ENCODE measurements around the gene ZNF135.
A peak's percentile ranks its signal among the peaks of the same experiment; 100 is the strongest.

ZNF135 gene

DNA sequence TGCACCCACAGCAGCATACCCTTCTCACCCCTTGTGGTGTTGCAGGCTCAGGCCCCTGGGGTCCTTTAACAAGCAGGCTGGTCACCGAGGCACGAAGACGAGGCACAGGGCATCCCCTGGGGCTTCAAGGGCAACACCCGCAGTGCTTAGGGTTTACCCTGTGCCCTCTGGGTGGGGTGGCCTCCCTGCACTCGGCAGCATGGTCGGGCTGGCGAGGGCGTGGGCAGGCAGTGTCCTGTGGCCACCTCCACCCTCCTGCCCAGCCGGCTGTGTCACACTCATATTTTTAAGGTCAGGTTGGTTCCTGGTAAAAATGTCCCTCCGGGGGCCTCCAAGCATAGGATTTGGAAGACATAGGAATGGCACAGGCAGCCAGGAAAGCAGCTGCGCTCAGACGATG, 11.4 kb upstream of the ZNF135 start:
- H3K27me3 ChIP-seq (ENCODE audit: control insufficient read depth in 1 of 2, insufficient read depth in 2 of 2, low read length in 2 of 2), result peaks cover 0 to 2% of the 10 kb centered on the region in 2 donors
- no peak overlapping the region for H3K9ac ChIP-seq (ENCODE audit: low read length in 2 of 2)
- no peaks in the 10 kb centered on the region for H3K36me3 ChIP-seq (ENCODE audit: control insufficient read depth in 2 of 2, insufficient read depth in 2 of 2, low read length in 2 of 2)
- H3K4me3 ChIP-seq (ENCODE audit: low read length in 2 of 2), result no peak overlapping the region
- no peaks in the 10 kb centered on the region for H3K4me1 ChIP-seq (ENCODE audit: control insufficient read depth, insufficient read depth, low read length)
- H3K9me3 ChIP-seq (ENCODE audit: control insufficient read depth in 2 of 2, low read length in 2 of 2), result peaks cover 3 to 56% of the 10 kb centered on the region in 2 donors
- H3K27ac ChIP-seq (ENCODE audit: low read length), result no peak overlapping the region

- peaks cover 3 to 32% of the 10 kb centered on the region in 2 donors for H3K9me3 ChIP-seq (ENCODE audit: control insufficient read depth in 2 of 2, low read length in 2 of 2)
- H3K4me3 ChIP-seq (ENCODE audit: low read length in 2 of 2), result no peak overlapping the region
- H3K36me3 ChIP-seq (ENCODE audit: control insufficient read depth in 2 of 2, insufficient read depth in 2 of 2, low read length in 2 of 2), result no peaks in the 10 kb centered on the region
- H3K27me3 ChIP-seq (ENCODE audit: control insufficient read depth in 1 of 2, insufficient read depth in 2 of 2, low read length in 2 of 2), result no peaks in the 10 kb centered on the region
- no peak overlapping the region for H3K27ac ChIP-seq (ENCODE audit: low read length)
- H3K4me1 ChIP-seq (ENCODE audit: control insufficient read depth, insufficient read depth, low read length), result peaks cover 5% of the 10 kb centered on the region
- no peak overlapping the region for H3K9ac ChIP-seq (ENCODE audit: low read length in 2 of 2)
Observed at GRCh38 chr19:58052256-58052655, 6.8 kb upstream of the ZNF135 start.

GRCh38 chr19:58053480-58054156, 5.5 kb upstream of the ZNF135 start:
- no peak overlapping the region for H3K4me3 ChIP-seq (ENCODE audit: low read length in 2 of 2)
- H3K27ac ChIP-seq (ENCODE audit: low read length), result no peak overlapping the region
- no peaks in the 10 kb centered on the region for H3K36me3 ChIP-seq (ENCODE audit: control insufficient read depth in 2 of 2, insufficient read depth in 2 of 2, low read length in 2 of 2)
- peaks cover 5% of the 10 kb centered on the region for H3K4me1 ChIP-seq (ENCODE audit: control insufficient read depth, insufficient read depth, low read length)
- H3K27me3 ChIP-seq (ENCODE audit: control insufficient read depth in 1 of 2, insufficient read depth in 2 of 2, low read length in 2 of 2), result no peaks in the 10 kb centered on the region
- peaks cover 6 to 25% of the 10 kb centered on the region in 2 donors for H3K9me3 ChIP-seq (ENCODE audit: control insufficient read depth in 2 of 2, low read length in 2 of 2)
- H3K9ac ChIP-seq (ENCODE audit: low read length in 2 of 2), result no peak overlapping the region

DNA sequence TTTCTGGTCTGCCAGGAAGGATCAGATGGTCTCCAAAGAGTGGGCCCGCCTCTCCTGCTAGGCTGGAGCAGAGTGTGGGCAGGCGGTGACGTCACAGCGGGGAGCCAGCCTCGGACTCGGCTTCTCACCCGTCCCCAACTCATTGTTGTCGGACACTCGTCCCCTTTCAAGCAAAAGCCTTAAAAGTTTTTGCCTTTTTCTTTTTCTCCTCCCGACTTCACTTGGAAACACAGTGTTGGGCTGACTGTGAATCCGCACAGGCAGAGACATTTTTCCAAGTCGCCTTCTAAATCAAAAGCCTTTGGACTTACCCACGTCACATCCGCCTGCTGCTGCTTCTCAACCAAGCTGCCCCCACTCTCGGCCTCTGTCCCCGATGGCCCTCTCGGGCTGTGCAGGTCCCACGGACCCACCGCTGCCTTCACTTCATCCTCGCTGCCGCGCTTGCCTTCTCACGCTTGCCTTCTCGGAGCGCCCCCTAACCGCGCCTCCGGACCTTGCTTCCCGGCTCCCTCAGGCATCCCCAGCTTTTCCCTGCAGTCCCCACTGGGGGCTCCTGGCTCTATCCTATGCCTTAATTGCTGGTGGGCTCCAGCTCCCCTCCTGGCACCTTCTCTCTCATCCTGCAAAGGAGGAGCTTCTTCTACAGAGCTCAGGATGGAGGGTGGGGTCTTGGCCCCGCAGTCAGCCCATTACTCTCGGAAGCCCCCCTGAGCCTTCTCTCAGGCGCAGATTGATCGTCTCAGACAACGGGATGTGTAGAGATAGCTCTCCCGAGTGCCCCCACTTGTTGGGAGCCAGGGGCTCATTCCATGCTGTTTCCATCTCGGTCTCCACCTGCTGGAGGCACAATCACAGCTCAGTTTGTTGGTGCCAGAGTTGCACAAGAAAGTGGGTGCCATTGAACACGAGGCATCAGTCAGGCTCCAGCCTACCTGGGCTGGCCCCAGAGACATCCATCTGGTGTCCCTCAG, 3.9 kb upstream of the ZNF135 start:
- H3K27ac ChIP-seq (ENCODE audit: low read length), result peak overlapping the region; percentile 41
- H3K9me3 ChIP-seq (ENCODE audit: control insufficient read depth in 2 of 2, low read length in 2 of 2), result peaks cover 3 to 13% of the 10 kb centered on the region in 2 donors
- peak overlapping the region in 1 of 2 donors; percentile 62 for H3K9ac ChIP-seq (ENCODE audit: low read length in 2 of 2)
- H3K4me3 ChIP-seq (ENCODE audit: low read length in 2 of 2), result peak overlapping the region; percentile 41 to 69
- peaks cover 16% of the 10 kb centered on the region for H3K4me1 ChIP-seq (ENCODE audit: control insufficient read depth, insufficient read depth, low read length)
- no peaks in the 10 kb centered on the region for H3K27me3 ChIP-seq (ENCODE audit: control insufficient read depth in 1 of 2, insufficient read depth in 2 of 2, low read length in 2 of 2)
- no peaks in the 10 kb centered on the region for H3K36me3 ChIP-seq (ENCODE audit: control insufficient read depth in 2 of 2, insufficient read depth in 2 of 2, low read length in 2 of 2)

- Histone ChIP-seq H3K36me3 (ENCODE audit: control insufficient read depth in 2 of 2, insufficient read depth in 2 of 2, low read length in 2 of 2) (no peaks in the 10 kb centered on the region), H3K9ac (ENCODE audit: low read length in 2 of 2) (no peak overlapping the region), H3K27ac (ENCODE audit: low read length) (no peak overlapping the region), H3K4me3 (ENCODE audit: low read length in 2 of 2) (no peak overlapping the region), H3K4me1 (ENCODE audit: control insufficient read depth, insufficient read depth, low read length) (peaks cover 16% of the 10 kb centered on the region), H3K9me3 (ENCODE audit: control insufficient read depth in 2 of 2, low read length in 2 of 2) (peaks cover 3 to 14% of the 10 kb centered on the region in 2 donors), H3K27me3 (ENCODE audit: control insufficient read depth in 1 of 2, insufficient read depth in 2 of 2, low read length in 2 of 2) (no peaks in the 10 kb centered on the region)
Observed at GRCh38 chr19:58056261-58056660, 2.8 kb upstream of the ZNF135 start.

DNA sequence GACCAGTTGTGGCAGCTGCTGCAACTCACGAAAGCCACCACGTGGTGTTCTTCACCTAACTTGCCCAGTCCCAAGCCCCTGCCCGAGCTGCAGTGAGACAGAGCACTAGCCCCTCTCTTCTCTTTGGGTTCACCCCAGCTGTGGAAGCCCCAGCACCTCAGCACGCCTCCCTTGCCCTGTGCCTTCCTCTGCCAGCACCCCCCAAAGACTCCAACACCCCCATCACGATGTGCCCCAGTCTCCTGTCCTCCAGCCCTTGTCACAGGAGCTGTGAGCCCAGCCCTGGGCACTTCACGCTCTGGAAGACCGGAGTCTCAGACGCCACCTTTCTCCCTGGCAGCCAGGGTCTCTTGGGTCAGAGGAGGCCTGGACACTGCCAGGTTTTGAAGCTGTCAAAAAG, 2.2 kb upstream of the ZNF135 start:
- H3K27ac ChIP-seq (ENCODE audit: low read length), result no peak overlapping the region
- no peaks in the 10 kb centered on the region for H3K27me3 ChIP-seq (ENCODE audit: control insufficient read depth in 1 of 2, insufficient read depth in 2 of 2, low read length in 2 of 2)
- peaks cover 4 to 16% of the 10 kb centered on the region in 2 donors for H3K9me3 ChIP-seq (ENCODE audit: control insufficient read depth in 2 of 2, low read length in 2 of 2)
- H3K4me3 ChIP-seq (ENCODE audit: low read length in 2 of 2), result no peak overlapping the region
- H3K9ac ChIP-seq (ENCODE audit: low read length in 2 of 2), result no peak overlapping the region
- H3K4me1 ChIP-seq (ENCODE audit: control insufficient read depth, insufficient read depth, low read length), result peaks cover 16% of the 10 kb centered on the region
- peaks cover 0 to 2% of the 10 kb centered on the region in 2 donors for H3K36me3 ChIP-seq (ENCODE audit: control insufficient read depth in 2 of 2, insufficient read depth in 2 of 2, low read length in 2 of 2)

- Histone ChIP-seq H3K4me1 (ENCODE audit: control insufficient read depth, insufficient read depth, low read length) (peaks cover 16% of the 10 kb centered on the region), H3K36me3 (ENCODE audit: control insufficient read depth in 2 of 2, insufficient read depth in 2 of 2, low read length in 2 of 2) (peaks cover 0 to 3% of the 10 kb centered on the region in 2 donors), H3K27ac (ENCODE audit: low read length) (peak overlapping the region; percentile 88), H3K9ac (ENCODE audit: low read length in 2 of 2) (peak overlapping the region; percentile 73 to 79), H3K4me3 (ENCODE audit: low read length in 2 of 2) (peak overlapping the region; percentile 58 to 79), H3K9me3 (ENCODE audit: control insufficient read depth in 2 of 2, low read length in 2 of 2) (peaks cover 7 to 16% of the 10 kb centered on the region in 2 donors), H3K27me3 (ENCODE audit: control insufficient read depth in 1 of 2, insufficient read depth in 2 of 2, low read length in 2 of 2) (no peaks in the 10 kb centered on the region)
Observed at GRCh38 chr19:58058467-58058866, 615 bp upstream of the ZNF135 start.

- Histone ChIP-seq H3K27me3 (ENCODE audit: control insufficient read depth in 1 of 2, insufficient read depth in 2 of 2, low read length in 2 of 2) (no peaks in the 10 kb centered on the region), H3K4me1 (ENCODE audit: control insufficient read depth, insufficient read depth, low read length) (peaks cover 16% of the 10 kb centered on the region), H3K4me3 (ENCODE audit: low read length in 2 of 2) (peak overlapping the region; percentile 63 to 79), H3K36me3 (ENCODE audit: control insufficient read depth in 2 of 2, insufficient read depth in 2 of 2, low read length in 2 of 2) (peaks cover 5 to 6% of the 10 kb centered on the region in 2 donors), H3K9me3 (ENCODE audit: control insufficient read depth in 2 of 2, low read length in 2 of 2) (peaks cover 9 to 16% of the 10 kb centered on the region in 2 donors), H3K9ac (ENCODE audit: low read length in 2 of 2) (peak overlapping the region; percentile 79 to 86), H3K27ac (ENCODE audit: low read length) (peak overlapping the region; percentile 88)
Observed at GRCh38 chr19:58059671-58060078, 593 bp downstream of the ZNF135 start.

- Histone ChIP-seq H3K9ac (ENCODE audit: low read length in 2 of 2) (no peak overlapping the region), H3K4me3 (ENCODE audit: low read length in 2 of 2) (peak overlapping the region; percentile 63 to 79), H3K36me3 (ENCODE audit: control insufficient read depth in 2 of 2, insufficient read depth in 2 of 2, low read length in 2 of 2) (peaks cover 5 to 12% of the 10 kb centered on the region in 2 donors), H3K27ac (ENCODE audit: low read length) (no peak overlapping the region), H3K27me3 (ENCODE audit: control insufficient read depth in 1 of 2, insufficient read depth in 2 of 2, low read length in 2 of 2) (no peaks in the 10 kb centered on the region), H3K9me3 (ENCODE audit: control insufficient read depth in 2 of 2, low read length in 2 of 2) (peaks cover 11 to 18% of the 10 kb centered on the region in 2 donors), H3K4me1 (ENCODE audit: control insufficient read depth, insufficient read depth, low read length) (peaks cover 13% of the 10 kb centered on the region)
Observed at GRCh38 chr19:58060231-58060630, 1.1 kb downstream of the ZNF135 start.

DNA sequence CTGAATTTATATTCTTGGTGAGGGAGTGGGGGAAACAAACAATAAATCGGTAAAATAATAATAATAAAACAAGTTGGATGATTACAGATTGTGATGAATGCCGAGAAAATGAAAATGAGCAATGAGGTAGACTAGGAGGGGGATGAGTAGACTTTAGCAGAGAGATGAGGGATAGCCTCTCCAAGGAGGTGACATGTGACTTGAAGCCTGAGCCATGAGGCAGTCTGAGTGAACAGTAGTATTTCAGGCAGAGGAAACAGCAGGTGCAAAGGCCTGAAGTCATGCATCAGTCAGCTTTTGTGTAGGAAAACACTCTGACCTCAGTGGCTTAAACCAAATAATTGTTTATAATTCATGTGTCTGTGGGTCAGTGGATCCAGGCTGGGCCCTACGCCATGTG, 4.6 kb downstream of the ZNF135 start:
- Histone ChIP-seq H3K9ac (ENCODE audit: low read length in 2 of 2) (no peak overlapping the region), H3K4me3 (ENCODE audit: low read length in 2 of 2) (no peak overlapping the region), H3K36me3 (ENCODE audit: control insufficient read depth in 2 of 2, insufficient read depth in 2 of 2, low read length in 2 of 2) (peaks cover 31 to 45% of the 10 kb centered on the region in 2 donors), H3K4me1 (ENCODE audit: control insufficient read depth, insufficient read depth, low read length) (peaks cover 9% of the 10 kb centered on the region), H3K27me3 (ENCODE audit: control insufficient read depth in 1 of 2, insufficient read depth in 2 of 2, low read length in 2 of 2) (no peaks in the 10 kb centered on the region), H3K27ac (ENCODE audit: low read length) (no peak overlapping the region), H3K9me3 (ENCODE audit: control insufficient read depth in 2 of 2, low read length in 2 of 2) (peaks cover 31 to 46% of the 10 kb centered on the region in 2 donors)
